H1 (cell line): ENCODE data around the gene RNF151.
A peak's percentile ranks its signal among the peaks of the same experiment; 100 is the strongest.

Experiments used
- CHD2 ChIP-seq: IDR thresholded peaks from 2 replicates; pipeline ENCODE4 v1.6.1; 2012; ENCODE audit warnings: low read length, improper control_type of control experiment
- GABPA ChIP-seq: IDR thresholded peaks from 2 replicates; pipeline ENCODE4 v1.6.1; 2011; ENCODE audit warnings: mild to moderate bottlenecking, low read length, moderate library complexity, borderline replicate concordance; ENCODE audit not compliant: insufficient read depth
- SUZ12 ChIP-seq: fragments of 200-600 bp; sonication (generic); IDR thresholded peaks from 2 replicates; pipeline ENCODE4 v1.6.1; 2012; ENCODE audit warnings: mild to moderate bottlenecking, inconsistent platforms, low read length, moderate library complexity, mixed read lengths
- TF ChIP-seq, protein P1 (sequence below), 3 experiments: IDR thresholded peaks; 1 replicate in 2 of 3; 2 replicates in 1 of 3; pipeline versions ENCODE4 v1.5.1 to v1.6.1; 2011; ENCODE audit warnings: low read length in 3 of 3, mild to moderate bottlenecking in 3 of 3, inconsistent platforms in 2 of 3, low read depth in 1 of 3, moderate library complexity in 1 of 3; ENCODE audit not compliant: insufficient read depth in 1 of 3; ENCODE audit errors: control extremely low read depth in 1 of 3
- TF ChIP-seq, protein P2 (sequence below): IDR thresholded peaks from 2 replicates; pipeline ENCODE4 v1.6.1; 2012; ENCODE audit warnings: inconsistent platforms

DNA sequence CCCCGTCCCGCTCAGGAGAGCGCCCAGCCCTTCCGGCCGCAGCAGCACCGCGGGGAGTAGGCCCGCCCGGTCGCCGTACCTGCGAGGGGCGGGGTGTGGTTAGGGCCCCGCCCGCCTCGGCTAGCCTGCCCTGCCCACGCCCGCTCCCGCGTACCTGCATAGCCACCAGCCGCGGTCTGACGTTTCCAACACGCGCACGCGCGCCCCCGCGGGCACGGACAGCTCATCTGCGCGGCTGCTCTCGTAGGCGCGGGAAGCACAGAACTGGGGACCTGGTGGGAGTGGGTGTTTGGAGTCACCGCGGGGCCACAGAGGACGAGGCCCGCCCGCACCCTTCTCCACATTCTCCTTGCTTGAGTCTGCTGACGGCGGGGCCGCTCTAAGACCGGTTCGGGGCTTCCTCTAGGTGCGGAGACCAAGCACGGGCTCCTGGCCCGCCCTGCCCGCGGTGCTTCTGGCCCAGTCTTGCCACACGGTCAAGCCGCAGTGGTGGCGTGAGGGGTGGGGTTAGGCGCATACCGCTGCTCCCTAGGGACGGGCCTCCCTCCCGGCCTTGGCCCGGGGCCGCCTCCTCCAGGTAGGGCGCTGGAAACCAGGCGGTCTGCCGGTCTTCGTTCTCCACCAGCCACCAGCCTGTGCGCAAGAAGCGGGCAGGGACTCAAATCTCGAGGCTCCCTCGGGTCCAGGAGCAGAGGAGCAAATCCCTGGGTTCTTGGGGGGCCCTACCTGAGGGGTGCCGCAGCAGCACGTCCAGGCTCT is 12.8 kb downstream of the RNF151 start:
- TF ChIP-seq, protein P1, sequence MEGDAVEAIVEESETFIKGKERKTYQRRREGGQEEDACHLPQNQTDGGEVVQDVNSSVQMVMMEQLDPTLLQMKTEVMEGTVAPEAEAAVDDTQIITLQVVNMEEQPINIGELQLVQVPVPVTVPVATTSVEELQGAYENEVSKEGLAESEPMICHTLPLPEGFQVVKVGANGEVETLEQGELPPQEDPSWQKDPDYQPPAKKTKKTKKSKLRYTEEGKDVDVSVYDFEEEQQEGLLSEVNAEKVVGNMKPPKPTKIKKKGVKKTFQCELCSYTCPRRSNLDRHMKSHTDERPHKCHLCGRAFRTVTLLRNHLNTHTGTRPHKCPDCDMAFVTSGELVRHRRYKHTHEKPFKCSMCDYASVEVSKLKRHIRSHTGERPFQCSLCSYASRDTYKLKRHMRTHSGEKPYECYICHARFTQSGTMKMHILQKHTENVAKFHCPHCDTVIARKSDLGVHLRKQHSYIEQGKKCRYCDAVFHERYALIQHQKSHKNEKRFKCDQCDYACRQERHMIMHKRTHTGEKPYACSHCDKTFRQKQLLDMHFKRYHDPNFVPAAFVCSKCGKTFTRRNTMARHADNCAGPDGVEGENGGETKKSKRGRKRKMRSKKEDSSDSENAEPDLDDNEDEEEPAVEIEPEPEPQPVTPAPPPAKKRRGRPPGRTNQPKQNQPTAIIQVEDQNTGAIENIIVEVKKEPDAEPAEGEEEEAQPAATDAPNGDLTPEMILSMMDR (IDR thresholded peaks at IDR 0.05; ENCODE audit: control extremely low read depth in 1 of 3, insufficient read depth in 1 of 3, low read depth in 1 of 3, low read length in 3 of 3), result no peak
- no peak; the same call in 1 of the 2 replicates for TF ChIP-seq SUZ12
- no peak for TF ChIP-seq CHD2
- TF ChIP-seq GABPA, result peak; percentile 56; the same call in 1 of the 2 replicates
- TF ChIP-seq, protein P2, sequence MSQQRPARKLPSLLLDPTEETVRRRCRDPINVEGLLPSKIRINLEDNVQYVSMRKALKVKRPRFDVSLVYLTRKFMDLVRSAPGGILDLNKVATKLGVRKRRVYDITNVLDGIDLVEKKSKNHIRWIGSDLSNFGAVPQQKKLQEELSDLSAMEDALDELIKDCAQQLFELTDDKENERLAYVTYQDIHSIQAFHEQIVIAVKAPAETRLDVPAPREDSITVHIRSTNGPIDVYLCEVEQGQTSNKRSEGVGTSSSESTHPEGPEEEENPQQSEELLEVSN, result no peak
